OCI-LY3 (cell line): ENCODE data around the gene LSR.

Experiments
- EZH2phosphoT487 ChIP-seq: fragments of 200-600 bp; shearing (Covaris generic); IDR thresholded peaks from 2 replicates; pipeline ENCODE4 v1.6.1; 2018; ENCODE audit warnings: antibody characterized with exemption, mixed run types, low read depth
- TF ChIP-seq, protein P1 (sequence below): fragments of 200-600, 300-600 bp; sonication (generic); IDR thresholded peaks from 2 replicates; pipeline ENCODE4 v1.5.1; 2014; ENCODE audit warnings: antibody characterized with exemption, low read length, low read depth

DNA sequence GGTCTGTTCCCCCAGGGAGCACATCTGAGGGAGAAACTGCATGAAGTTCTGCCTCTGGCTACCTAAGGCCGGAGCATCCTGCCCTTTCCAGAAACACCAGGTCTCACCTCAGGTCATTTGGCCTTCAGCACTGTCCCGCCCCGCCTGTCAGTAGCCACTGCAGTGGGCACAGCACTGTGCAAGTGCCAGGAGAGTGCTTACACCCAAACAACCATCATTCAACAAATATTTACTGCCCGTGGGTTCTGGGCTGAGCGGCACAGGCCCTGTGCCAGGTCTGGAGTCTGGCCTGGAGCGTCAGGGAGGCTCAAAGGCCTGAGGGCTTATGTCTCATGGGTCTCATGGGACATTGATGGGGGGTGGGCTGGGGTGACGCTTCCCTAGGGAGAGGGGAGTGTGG lies 22.7 kb downstream of the LSR start:
- TF ChIP-seq, protein P1, sequence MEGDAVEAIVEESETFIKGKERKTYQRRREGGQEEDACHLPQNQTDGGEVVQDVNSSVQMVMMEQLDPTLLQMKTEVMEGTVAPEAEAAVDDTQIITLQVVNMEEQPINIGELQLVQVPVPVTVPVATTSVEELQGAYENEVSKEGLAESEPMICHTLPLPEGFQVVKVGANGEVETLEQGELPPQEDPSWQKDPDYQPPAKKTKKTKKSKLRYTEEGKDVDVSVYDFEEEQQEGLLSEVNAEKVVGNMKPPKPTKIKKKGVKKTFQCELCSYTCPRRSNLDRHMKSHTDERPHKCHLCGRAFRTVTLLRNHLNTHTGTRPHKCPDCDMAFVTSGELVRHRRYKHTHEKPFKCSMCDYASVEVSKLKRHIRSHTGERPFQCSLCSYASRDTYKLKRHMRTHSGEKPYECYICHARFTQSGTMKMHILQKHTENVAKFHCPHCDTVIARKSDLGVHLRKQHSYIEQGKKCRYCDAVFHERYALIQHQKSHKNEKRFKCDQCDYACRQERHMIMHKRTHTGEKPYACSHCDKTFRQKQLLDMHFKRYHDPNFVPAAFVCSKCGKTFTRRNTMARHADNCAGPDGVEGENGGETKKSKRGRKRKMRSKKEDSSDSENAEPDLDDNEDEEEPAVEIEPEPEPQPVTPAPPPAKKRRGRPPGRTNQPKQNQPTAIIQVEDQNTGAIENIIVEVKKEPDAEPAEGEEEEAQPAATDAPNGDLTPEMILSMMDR = no peak
- TF ChIP-seq EZH2phosphoT487 = no peak
